ENCODE results near the gene PRKAR2B.

The PRKAR2B gene

DNA sequence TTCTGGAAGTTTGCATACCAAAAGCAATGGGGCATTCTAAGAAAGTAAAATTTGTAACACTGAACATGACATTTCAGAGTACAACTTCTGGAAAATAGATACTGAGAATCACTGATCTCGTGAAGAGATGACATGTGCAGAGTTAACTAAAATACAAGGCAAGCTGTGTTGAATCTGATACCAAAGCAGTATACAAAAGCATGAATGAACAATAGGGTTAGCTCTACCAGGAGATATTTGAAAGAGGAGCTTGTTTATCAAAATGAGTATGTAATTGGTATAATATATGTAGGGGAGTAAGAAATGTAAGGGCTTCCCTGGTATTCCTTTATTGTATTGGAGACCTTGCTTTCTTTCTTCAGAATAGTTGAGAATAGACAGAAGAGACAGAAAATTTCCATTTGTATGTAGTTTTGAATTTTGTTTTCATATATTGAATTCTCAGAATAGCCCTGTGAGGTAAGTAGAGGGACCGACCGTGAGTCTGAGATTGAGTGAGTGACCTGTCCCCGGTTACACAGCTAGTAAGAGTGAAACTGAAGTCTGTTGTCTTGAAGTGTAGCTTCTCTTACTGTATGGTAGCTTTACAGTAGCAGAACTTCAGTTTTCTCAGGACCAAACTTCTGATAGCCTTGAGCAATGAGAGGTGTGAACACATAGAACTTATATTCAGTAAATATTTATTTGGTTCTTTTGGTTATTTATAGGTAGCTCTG lies 129.3 kb downstream of the PRKAR2B start:
- no peak for TF ChIP-seq SIN3A (IDR thresholded peaks at IDR 0.05; ENCODE audit: borderline replicate concordance, insufficient read depth, low read length)
- no peak for TF ChIP-seq FOXP2 (optimal IDR thresholded peaks at IDR 0.05; ENCODE audit: borderline replicate concordance, extremely low read depth, extremely low read length, insufficient read depth)
- TF ChIP-seq TAF1 (IDR thresholded peaks at IDR 0.05; ENCODE audit: borderline replicate concordance, insufficient read depth, low read length), result no peak
- no peak for TF ChIP-seq POLR2AphosphoS5 (IDR thresholded peaks at IDR 0.05; ENCODE audit: low read depth, low read length)
- TF ChIP-seq, protein P1, sequence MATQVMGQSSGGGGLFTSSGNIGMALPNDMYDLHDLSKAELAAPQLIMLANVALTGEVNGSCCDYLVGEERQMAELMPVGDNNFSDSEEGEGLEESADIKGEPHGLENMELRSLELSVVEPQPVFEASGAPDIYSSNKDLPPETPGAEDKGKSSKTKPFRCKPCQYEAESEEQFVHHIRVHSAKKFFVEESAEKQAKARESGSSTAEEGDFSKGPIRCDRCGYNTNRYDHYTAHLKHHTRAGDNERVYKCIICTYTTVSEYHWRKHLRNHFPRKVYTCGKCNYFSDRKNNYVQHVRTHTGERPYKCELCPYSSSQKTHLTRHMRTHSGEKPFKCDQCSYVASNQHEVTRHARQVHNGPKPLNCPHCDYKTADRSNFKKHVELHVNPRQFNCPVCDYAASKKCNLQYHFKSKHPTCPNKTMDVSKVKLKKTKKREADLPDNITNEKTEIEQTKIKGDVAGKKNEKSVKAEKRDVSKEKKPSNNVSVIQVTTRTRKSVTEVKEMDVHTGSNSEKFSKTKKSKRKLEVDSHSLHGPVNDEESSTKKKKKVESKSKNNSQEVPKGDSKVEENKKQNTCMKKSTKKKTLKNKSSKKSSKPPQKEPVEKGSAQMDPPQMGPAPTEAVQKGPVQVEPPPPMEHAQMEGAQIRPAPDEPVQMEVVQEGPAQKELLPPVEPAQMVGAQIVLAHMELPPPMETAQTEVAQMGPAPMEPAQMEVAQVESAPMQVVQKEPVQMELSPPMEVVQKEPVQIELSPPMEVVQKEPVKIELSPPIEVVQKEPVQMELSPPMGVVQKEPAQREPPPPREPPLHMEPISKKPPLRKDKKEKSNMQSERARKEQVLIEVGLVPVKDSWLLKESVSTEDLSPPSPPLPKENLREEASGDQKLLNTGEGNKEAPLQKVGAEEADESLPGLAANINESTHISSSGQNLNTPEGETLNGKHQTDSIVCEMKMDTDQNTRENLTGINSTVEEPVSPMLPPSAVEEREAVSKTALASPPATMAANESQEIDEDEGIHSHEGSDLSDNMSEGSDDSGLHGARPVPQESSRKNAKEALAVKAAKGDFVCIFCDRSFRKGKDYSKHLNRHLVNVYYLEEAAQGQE (IDR thresholded peaks at IDR 0.05; ENCODE audit: insufficient read depth in 1 of 2, low read depth in 2 of 2, low read length in 2 of 2), result no peak

DNA sequence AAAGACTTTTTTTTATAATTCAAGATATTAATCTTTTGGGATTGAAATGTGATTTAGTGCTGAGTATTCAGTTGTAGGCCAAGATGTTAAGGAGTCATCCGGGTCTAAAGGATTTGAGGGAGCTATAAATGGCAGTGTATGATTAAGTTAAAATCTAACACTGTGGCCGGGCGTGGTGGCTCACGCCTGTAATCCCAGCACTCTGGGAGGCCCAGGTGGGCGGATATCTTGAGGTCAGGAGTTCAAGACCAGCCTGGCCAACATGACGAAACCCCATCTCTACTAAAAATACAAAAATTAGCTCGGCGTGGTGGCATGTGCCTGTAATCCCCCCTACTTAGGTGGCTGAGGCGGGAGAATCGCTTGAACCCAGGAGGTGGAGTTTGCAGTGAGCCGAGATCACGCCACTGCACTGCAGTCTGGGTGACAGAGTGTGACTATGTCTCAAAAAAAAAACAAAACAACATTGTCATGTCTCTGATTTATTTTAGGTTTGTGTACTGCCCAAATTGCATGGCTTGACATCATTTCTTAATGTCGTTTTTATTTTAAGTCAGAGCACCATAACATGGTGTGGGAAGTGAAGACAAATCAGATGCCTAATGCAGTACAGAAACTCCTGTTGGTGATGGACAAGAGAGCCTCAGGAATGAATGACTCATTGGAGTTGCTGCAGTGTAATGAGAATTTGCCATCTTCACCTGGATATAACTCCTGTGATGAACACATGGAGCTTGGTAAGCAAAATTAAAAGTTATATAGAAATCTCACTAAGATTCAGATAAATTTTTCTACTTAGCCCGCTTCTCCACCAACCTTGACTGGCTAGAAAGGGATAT lies 135.0 kb downstream of the PRKAR2B start:
- no peak for TF ChIP-seq POLR2AphosphoS5 (IDR thresholded peaks at IDR 0.05; ENCODE audit: low read depth, low read length)
- no peak for TF ChIP-seq SIN3A (IDR thresholded peaks at IDR 0.05; ENCODE audit: borderline replicate concordance, insufficient read depth, low read length)

DNA sequence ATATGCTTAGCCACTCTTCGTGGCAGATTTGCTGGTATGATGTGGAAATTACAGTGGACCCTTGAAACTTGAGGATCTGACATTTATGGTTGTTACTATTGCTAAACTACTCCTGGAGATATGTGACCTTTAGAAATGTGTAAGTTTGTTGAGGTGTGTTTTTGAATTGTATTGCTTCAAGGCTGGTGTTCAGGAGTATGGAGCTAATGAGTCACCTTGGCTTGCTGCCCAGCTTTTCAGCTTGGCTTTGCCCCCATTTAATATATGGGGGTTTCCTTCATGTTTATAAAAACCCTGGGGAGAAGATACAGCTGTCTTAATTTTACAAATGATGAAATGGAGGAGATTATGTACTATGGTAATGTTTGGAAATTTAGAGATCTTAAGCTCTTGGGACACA lies 135.9 kb downstream of the PRKAR2B start:
- TF ChIP-seq TAF1 (IDR thresholded peaks at IDR 0.05; ENCODE audit: borderline replicate concordance, insufficient read depth, low read length) (no peak), FOXP2 (optimal IDR thresholded peaks at IDR 0.05; ENCODE audit: borderline replicate concordance, extremely low read depth, extremely low read length, insufficient read depth) (no peak)
- TF ChIP-seq, protein P1 (IDR thresholded peaks at IDR 0.05; ENCODE audit: insufficient read depth in 1 of 2, low read depth in 2 of 2, low read length in 2 of 2), result 0 out of 4 replicates have a peak, but pooled peaks of 1 of the 2 experiments have one; percentile 9

DNA sequence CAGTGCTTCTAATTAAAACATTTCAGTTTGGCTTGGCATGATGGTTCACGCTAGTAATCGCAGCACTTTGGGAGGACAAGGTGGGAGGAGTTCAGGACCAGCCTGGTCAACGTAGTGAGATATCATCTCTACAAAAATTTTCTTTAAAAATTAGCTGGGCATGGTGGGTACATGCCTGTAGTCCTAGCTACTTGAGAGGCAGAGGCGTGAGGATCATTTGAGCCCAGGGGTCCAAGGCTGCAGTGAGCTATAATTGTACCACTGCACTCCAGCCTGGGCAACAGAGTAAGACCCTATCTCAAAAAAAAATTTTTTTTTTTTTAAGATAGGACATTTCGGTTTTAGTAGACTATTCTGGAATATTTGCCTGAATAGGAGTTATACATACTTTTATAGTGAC lies 136.7 kb downstream of the PRKAR2B start:
- TF ChIP-seq, protein P1 (IDR thresholded peaks at IDR 0.05; ENCODE audit: insufficient read depth in 1 of 2, low read depth in 2 of 2, low read length in 2 of 2), result no peak
- no peak for TF ChIP-seq FOXP2 (optimal IDR thresholded peaks at IDR 0.05; ENCODE audit: borderline replicate concordance, extremely low read depth, extremely low read length, insufficient read depth)
- TF ChIP-seq POLR2AphosphoS5 (IDR thresholded peaks at IDR 0.05; ENCODE audit: low read depth, low read length), result no peak
- no peak for TF ChIP-seq TAF1 (IDR thresholded peaks at IDR 0.05; ENCODE audit: borderline replicate concordance, insufficient read depth, low read length)
- TF ChIP-seq SIN3A (IDR thresholded peaks at IDR 0.05; ENCODE audit: borderline replicate concordance, insufficient read depth, low read length), result no peak

DNA sequence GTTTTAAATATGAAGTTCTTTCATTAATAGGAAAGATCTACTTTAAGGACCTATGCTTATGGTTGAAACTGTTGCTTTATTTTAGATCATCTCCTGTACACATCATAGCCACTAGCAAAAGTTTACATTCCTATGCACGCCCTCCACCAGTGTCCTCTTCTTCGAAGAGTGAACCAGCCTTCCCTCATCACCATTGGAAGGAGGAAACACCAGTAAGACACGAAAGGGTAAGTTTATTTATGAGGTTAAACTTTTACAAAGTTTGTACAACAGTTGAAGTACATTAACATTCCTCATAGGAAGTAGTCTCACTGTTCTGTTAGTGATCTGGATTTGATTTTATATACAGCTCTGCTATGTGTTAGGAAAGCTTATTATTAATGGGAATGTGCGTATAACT lies 141.2 kb downstream of the PRKAR2B start:
- no peak for TF ChIP-seq POLR2AphosphoS5 (IDR thresholded peaks at IDR 0.05; ENCODE audit: low read depth, low read length)
- TF ChIP-seq FOXP2 (optimal IDR thresholded peaks at IDR 0.05; ENCODE audit: borderline replicate concordance, extremely low read depth, extremely low read length, insufficient read depth), result no peak
- TF ChIP-seq TAF1 (IDR thresholded peaks at IDR 0.05; ENCODE audit: borderline replicate concordance, insufficient read depth, low read length), result no peak
- no peak for TF ChIP-seq SIN3A (IDR thresholded peaks at IDR 0.05; ENCODE audit: borderline replicate concordance, insufficient read depth, low read length)
- TF ChIP-seq, protein P1 (IDR thresholded peaks at IDR 0.05; ENCODE audit: insufficient read depth in 1 of 2, low read depth in 2 of 2, low read length in 2 of 2), result no peak

Measured in PFSK-1 (cell line).